ENCODE results near the gene HAGHL. TPM values are rescaled to one million over a fixed set of nuclear protein-coding genes. Genes with fewer than 3 reads are reported as not detected.
"Not testable (repeated sequence)": the region's sequence is repeated elsewhere in the genome, so short reads cannot be mapped to it uniquely, and the experiment has no call there.

The HAGHL gene
- total RNA-seq, 1 donor from 2014 or later: 5.1 TPM

- DNase-seq: no peak
Observed at GRCh38 chr16:734981-735881, 8.3 kb downstream of the HAGHL start.

- DNase-seq: no peak
Observed at GRCh38 chr16:735982-736453, 9.1 kb downstream of the HAGHL start.

GRCh38 chr16:736936-737481 is 10.1 kb downstream of the HAGHL start:
- DNase-seq: no peak

GRCh38 chr16:739560-740458 is 12.9 kb downstream of the HAGHL start:
- no peak for DNase-seq

- DNase-seq: no peak
Observed at GRCh38 chr16:740459-740763, 13.5 kb downstream of the HAGHL start.

- peak; percentile 94 for DNase-seq
Observed at GRCh38 chr16:740764-741505, 14.0 kb downstream of the HAGHL start, which contains the start of gene CIAO3. CIAO3 (minus strand) TSS chr16:740997; CDS start chr16:740985, 12 bp downstream.

GRCh38 chr16:741986-742629 is 15.2 kb downstream of the HAGHL start:
- no peak for DNase-seq

GRCh38 chr16:742894-743293 is 16.0 kb downstream of the HAGHL start:
- not testable (repeated sequence) for DNase-seq

- no peak for DNase-seq
Observed at GRCh38 chr16:743794-744500, 17.0 kb downstream of the HAGHL start.

GRCh38 chr16:745739-746138 is 18.8 kb downstream of the HAGHL start:
- peak; percentile 20 for DNase-seq

GRCh38 chr16:746637-747036 is 19.7 kb downstream of the HAGHL start:
- DNase-seq: no peak

GRCh38 chr16:747978-748746 is 21.3 kb downstream of the HAGHL start:
- DNase-seq: no peak

GRCh38 chr16:749010-749409 is 22.1 kb downstream of the HAGHL start:
- no peak for DNase-seq

GRCh38 chr16:750485-750884 is 23.6 kb downstream of the HAGHL start:
- no peak for DNase-seq

GRCh38 chr16:751152-752006 is 24.5 kb downstream of the HAGHL start:
- no peak for DNase-seq

- no peak for DNase-seq
Observed at GRCh38 chr16:752007-752312, 25.1 kb downstream of the HAGHL start.

GRCh38 chr16:754121-754607 is 27.3 kb downstream of the HAGHL start:
- not testable (repeated sequence) for DNase-seq

- no peak for DNase-seq
Observed at GRCh38 chr16:754656-755055, 27.8 kb downstream of the HAGHL start.

GRCh38 chr16:756428-756827 is 29.5 kb downstream of the HAGHL start:
- DNase-seq: no peak
